PC-3 (cell line): Measurements from ENCODE around the gene PARVA. TPM values are rescaled to one million over a fixed set of nuclear protein-coding genes. Genes with fewer than 3 reads are reported as not detected.

ENCODE experiments used
- ATAC-seq: fragments of 200-7000 bp; cut with Tn5 transposase; 2 replicates; pipeline ENCODE4 v1.9.1; 2020; ENCODE audit warnings: mild to moderate bottlenecking, moderate library complexity
- BruUV-seq: library from RNA; stranded (reverse); fragments of 400-500 nt; replicated peaks from 2 replicates; lab custom pipeline; 2021; lab: Mats Ljungman, UMichigan
- CTCF ChIA-PET: fragments of 300-600 bp; sonication (Branson Sonifier 250); formaldehyde crosslinking; loops from one replicate; lab custom pipeline; 2022; ENCODE audit warnings: antibody characterized with exemption; lab: Charles Lee
- POLR2A ChIA-PET: fragments of 300-600 bp; sonication (Branson Sonifier 250); formaldehyde crosslinking; loops from one replicate; lab custom pipeline; 2022; ENCODE audit warnings: antibody characterized with exemption; ENCODE audit not compliant: unreplicated experiment; lab: Charles Lee
- DNase-seq: peaks from one replicate; pipeline ENCODE4 v3.0.0-alpha.2; 2015
- H2AFZ ChIP-seq: fragments of 300-600 bp; sonication (generic); 2 replicates; pipeline ENCODE4 v1.6.0; 2016; ENCODE audit warnings: antibody characterized with exemption, low read length
- H3F3A ChIP-seq: fragments of 300-600 bp; sonication (generic); one replicate; pipeline ENCODE4 v1.6.0; 2017; ENCODE audit warnings: antibody characterized with exemption, low read length, control low read depth, mild to moderate bottlenecking; ENCODE audit not compliant: unreplicated experiment
- H3K27ac ChIP-seq: fragments of 300-600 bp; sonication (generic); 2 replicates; pipeline ENCODE4 v1.5.1; 2016; ENCODE audit warnings: mild to moderate bottlenecking, low read length
- H3K27me3 ChIP-seq: fragments of 300-600 bp; sonication (generic); 2 replicates; pipeline ENCODE4 v1.6.1; 2016; ENCODE audit warnings: low read length, mixed read lengths
- H3K36me3 ChIP-seq: fragments of 300-600 bp; sonication (generic); 2 replicates; pipeline ENCODE4 v1.6.1; 2016; ENCODE audit warnings: low read depth, mixed run types, low read length, mixed read lengths
- H3K4me1 ChIP-seq: fragments of 300-600 bp; sonication (generic); 2 replicates; pipeline ENCODE4 v1.5.1; 2016; ENCODE audit warnings: low read length; ENCODE audit not compliant: insufficient read depth
- H3K4me2 ChIP-seq: fragments of 300-600 bp; sonication (generic); 2 replicates; pipeline ENCODE4 v1.6.0; 2016; ENCODE audit warnings: low read length
- H3K4me3 ChIP-seq: fragments of 300-600 bp; sonication (generic); 2 replicates; pipeline ENCODE4 v1.5.1; 2016; ENCODE audit warnings: mild to moderate bottlenecking, low read length, mixed read lengths
- H3K79me2 ChIP-seq: fragments of 300-600 bp; sonication (generic); 2 replicates; pipeline ENCODE4 v1.6.1; 2017; ENCODE audit warnings: low read length, mixed read lengths
- H3K9ac ChIP-seq: fragments of 300-600 bp; sonication (generic); 2 replicates; pipeline ENCODE4 v1.6.0; 2016; ENCODE audit warnings: mild to moderate bottlenecking, low read length
- H3K9me2 ChIP-seq: fragments of 300-600 bp; sonication (generic); replicated peaks from 2 replicates; pipeline ENCODE4 v1.6.1; 2016; ENCODE audit warnings: mixed run types, low read length, mixed read lengths
- H3K9me3 ChIP-seq: fragments of 300-600 bp; sonication (generic); 2 replicates; pipeline ENCODE4 v1.6.1; 2016; ENCODE audit warnings: low read length, mixed read lengths
- H4K20me1 ChIP-seq: fragments of 300-600 bp; sonication (generic); 2 replicates; pipeline ENCODE4 v1.6.1; 2016; ENCODE audit warnings: low read length, mixed read lengths
- CTCF ChIP-seq: fragments of 300-600 bp; sonication (generic); conservative IDR thresholded peaks from 2 replicates; pipeline ENCODE4 v1.5.1; 2017; ENCODE audit warnings: antibody characterized with exemption, low read depth, mild to moderate bottlenecking, low read length
- EZH2 ChIP-seq: fragments of 300-600 bp; sonication (generic); IDR thresholded peaks from one replicate; pipeline ENCODE4 v1.6.1; 2017; ENCODE audit warnings: antibody characterized with exemption, mild to moderate bottlenecking, low read length; ENCODE audit not compliant: unreplicated experiment
- EZH2phosphoT487 ChIP-seq: fragments of 300-600 bp; sonication (generic); IDR thresholded peaks from 2 replicates; pipeline ENCODE4 v1.6.1; 2018; ENCODE audit warnings: mild to moderate bottlenecking, antibody characterized with exemption, low read length, borderline replicate concordance
- intact Hi-C: fragments of 100-400 bp; cut with micrococcal nuclease; formaldehyde crosslinking; loops from 2 replicates; pipeline ENCODE4 v1.9.0; 2023
- total RNA-seq: library from RNA; depleted of rRNA; stranded (reverse); fragments of >200 nt; gene quantifications from 2 replicates; pipeline ENCODE4 v1.2.3, GENCODE V29; 2014

Gene PARVA
- total RNA-seq, 1 experiment from 2014 or later, result 13.5 TPM

- Histone ChIP-seq H3K27me3 (no peaks in the 10 kb centered on the region), H2AFZ (no peak overlapping the region), H3K9me3 (no peaks in the 10 kb centered on the region), H3K9me2 (no peaks in the 10 kb centered on the region), H3K4me2 (no peak overlapping the region), H3K79me2 (no peaks in the 10 kb centered on the region), H3K4me1 (peaks cover 12% of the 10 kb centered on the region), H4K20me1 (no peaks in the 10 kb centered on the region), H3F3A (no peaks in the 10 kb centered on the region), H3K9ac (no peak overlapping the region), H3K36me3 (no peaks in the 10 kb centered on the region), H3K4me3 (no peak overlapping the region), H3K27ac (no peak overlapping the region)
- POLR2A ChIA-PET, result no interaction called here
- DNase-seq, result no peak
- no peak for ATAC-seq
- intact Hi-C loops, result no loop called here
- CTCF ChIA-PET, result no interaction called here
- TF ChIP-seq EZH2phosphoT487, result no peak
- BruUV-seq, result no TSS peak
Observed at GRCh38 chr11:12446863-12447262, 69.5 kb downstream of the PARVA start.

GRCh38 chr11:12448131-12448939 lies 71.0 kb downstream of the PARVA start:
- ChIA-PET CTCF (no interaction called here), POLR2A (no interaction called here)
- H3K4me2 ChIP-seq, result no peak overlapping the region
- TF ChIP-seq EZH2, result no peak
- TF ChIP-seq CTCF, result no peak
- no peak for TF ChIP-seq EZH2phosphoT487
- no peaks in the 10 kb centered on the region for H3K9me2 ChIP-seq
- H3K27me3 ChIP-seq, result no peaks in the 10 kb centered on the region
- BruUV-seq, result no TSS peak
- no peak for DNase-seq
- no peaks in the 10 kb centered on the region for H4K20me1 ChIP-seq
- no peaks in the 10 kb centered on the region for H3K9me3 ChIP-seq
- H3F3A ChIP-seq, result no peaks in the 10 kb centered on the region
- no peak overlapping the region for H2AFZ ChIP-seq
- no peak overlapping the region for H3K27ac ChIP-seq
- ATAC-seq, result no peak
- no peaks in the 10 kb centered on the region for H3K79me2 ChIP-seq
- no peak overlapping the region for H3K9ac ChIP-seq
- H3K4me1 ChIP-seq, result peaks cover 11% of the 10 kb centered on the region
- intact Hi-C loops, result no loop called here
- no peak overlapping the region for H3K4me3 ChIP-seq
- no peaks in the 10 kb centered on the region for H3K36me3 ChIP-seq

- H3K9me2 ChIP-seq, result no peaks in the 10 kb centered on the region
- ChIA-PET POLR2A (no interaction called here), CTCF (interaction anchor here (0.6 kb wide), 1 partner anchor 1028 kb away, joined by 3 read pairs; no protein-coding TSS in a partner anchor)
- H3K79me2 ChIP-seq, result no peaks in the 10 kb centered on the region
- no peak overlapping the region for H3K4me2 ChIP-seq
- H3K27me3 ChIP-seq, result no peaks in the 10 kb centered on the region
- H2AFZ ChIP-seq, result no peak overlapping the region
- no peaks in the 10 kb centered on the region for H3K36me3 ChIP-seq
- TF ChIP-seq EZH2phosphoT487 (no peak), CTCF (no peak), EZH2 (no peak)
- ATAC-seq (peak; percentile 70), DNase-seq (peak; percentile 65)
- no peak overlapping the region for H3K9ac ChIP-seq
- no peaks in the 10 kb centered on the region for H3F3A ChIP-seq
- peaks cover 20% of the 10 kb centered on the region for H3K4me1 ChIP-seq
- H3K4me3 ChIP-seq, result no peak overlapping the region
- H4K20me1 ChIP-seq, result no peaks in the 10 kb centered on the region
- no peaks in the 10 kb centered on the region for H3K9me3 ChIP-seq
- no peak overlapping the region for H3K27ac ChIP-seq
- BruUV-seq, result no TSS peak
- intact Hi-C loops, result no loop called here
Observed at GRCh38 chr11:12449961-12450715, 72.8 kb downstream of the PARVA start.
